ENCODE measurements around the gene PLCB4. TPM values are rescaled to one million over a fixed set of nuclear protein-coding genes. Genes with fewer than 3 reads are reported as not detected.

The PLCB4 gene
- total RNA-seq, 1 experiment from 2014 or later = 12.6 TPM

- TF ChIP-seq, protein P1, sequence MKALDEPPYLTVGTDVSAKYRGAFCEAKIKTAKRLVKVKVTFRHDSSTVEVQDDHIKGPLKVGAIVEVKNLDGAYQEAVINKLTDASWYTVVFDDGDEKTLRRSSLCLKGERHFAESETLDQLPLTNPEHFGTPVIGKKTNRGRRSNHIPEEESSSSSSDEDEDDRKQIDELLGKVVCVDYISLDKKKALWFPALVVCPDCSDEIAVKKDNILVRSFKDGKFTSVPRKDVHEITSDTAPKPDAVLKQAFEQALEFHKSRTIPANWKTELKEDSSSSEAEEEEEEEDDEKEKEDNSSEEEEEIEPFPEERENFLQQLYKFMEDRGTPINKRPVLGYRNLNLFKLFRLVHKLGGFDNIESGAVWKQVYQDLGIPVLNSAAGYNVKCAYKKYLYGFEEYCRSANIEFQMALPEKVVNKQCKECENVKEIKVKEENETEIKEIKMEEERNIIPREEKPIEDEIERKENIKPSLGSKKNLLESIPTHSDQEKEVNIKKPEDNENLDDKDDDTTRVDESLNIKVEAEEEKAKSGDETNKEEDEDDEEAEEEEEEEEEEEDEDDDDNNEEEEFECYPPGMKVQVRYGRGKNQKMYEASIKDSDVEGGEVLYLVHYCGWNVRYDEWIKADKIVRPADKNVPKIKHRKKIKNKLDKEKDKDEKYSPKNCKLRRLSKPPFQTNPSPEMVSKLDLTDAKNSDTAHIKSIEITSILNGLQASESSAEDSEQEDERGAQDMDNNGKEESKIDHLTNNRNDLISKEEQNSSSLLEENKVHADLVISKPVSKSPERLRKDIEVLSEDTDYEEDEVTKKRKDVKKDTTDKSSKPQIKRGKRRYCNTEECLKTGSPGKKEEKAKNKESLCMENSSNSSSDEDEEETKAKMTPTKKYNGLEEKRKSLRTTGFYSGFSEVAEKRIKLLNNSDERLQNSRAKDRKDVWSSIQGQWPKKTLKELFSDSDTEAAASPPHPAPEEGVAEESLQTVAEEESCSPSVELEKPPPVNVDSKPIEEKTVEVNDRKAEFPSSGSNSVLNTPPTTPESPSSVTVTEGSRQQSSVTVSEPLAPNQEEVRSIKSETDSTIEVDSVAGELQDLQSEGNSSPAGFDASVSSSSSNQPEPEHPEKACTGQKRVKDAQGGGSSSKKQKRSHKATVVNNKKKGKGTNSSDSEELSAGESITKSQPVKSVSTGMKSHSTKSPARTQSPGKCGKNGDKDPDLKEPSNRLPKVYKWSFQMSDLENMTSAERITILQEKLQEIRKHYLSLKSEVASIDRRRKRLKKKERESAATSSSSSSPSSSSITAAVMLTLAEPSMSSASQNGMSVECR (CRISPR knock-in tag; IDR thresholded peaks at IDR 0.05; ENCODE audit: borderline replicate concordance) = no peak
Observed at GRCh38 chr20:9142809-9143208, 73.9 kb downstream of the PLCB4 start (continued).

DNA sequence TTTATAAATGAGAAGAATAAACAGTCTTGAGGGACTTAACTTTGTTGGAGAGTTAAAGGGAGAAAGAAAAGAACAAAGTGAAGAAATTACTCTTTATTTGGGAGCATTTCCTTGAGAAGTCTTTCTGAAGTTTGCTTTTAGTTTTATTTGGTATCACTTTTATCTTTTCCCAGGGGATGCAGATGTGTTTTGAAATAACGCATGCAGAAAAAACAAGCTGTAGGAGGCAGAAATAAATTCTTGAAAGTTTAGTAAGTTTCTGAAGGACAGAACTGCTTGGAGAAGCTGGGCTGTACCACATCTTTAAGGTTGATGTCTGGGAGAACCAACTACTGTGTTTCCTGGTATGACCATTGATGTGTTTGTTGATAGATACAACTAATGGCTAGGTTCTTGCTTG is 75.0 kb downstream of the PLCB4 start:
- DNase-seq (ENCODE audit: low spot score) = no peak
- Mint-ChIP-seq H3K27me3 (ENCODE audit: low read depth) (no peaks in the 10 kb centered on the region), H3K9me3 (peaks cover 26% of the 10 kb centered on the region), H3K4me3 (no peak overlapping the region), H3K36me3 (peaks cover 23% of the 10 kb centered on the region), H3K4me1 (peaks cover 18% of the 10 kb centered on the region), H3K27ac (no peak overlapping the region)
- CTCF ChIA-PET = no interaction called here
- no peak for ATAC-seq
- TF ChIP-seq ZNF232 (CRISPR knock-in tag; IDR thresholded peaks at IDR 0.05) = no peak
- POLR2A ChIA-PET = no interaction called here

GRCh38 chr20:9144643-9145042 is 75.8 kb downstream of the PLCB4 start:
- Mint-ChIP-seq H3K27ac (no peak overlapping the region), H3K4me1 (peaks cover 18% of the 10 kb centered on the region), H3K27me3 (ENCODE audit: low read depth) (no peaks in the 10 kb centered on the region), H3K9me3 (peaks cover 21% of the 10 kb centered on the region), H3K36me3 (peaks cover 17% of the 10 kb centered on the region), H3K4me3 (no peak overlapping the region)
- ATAC-seq (no peak), DNase-seq (ENCODE audit: low spot score) (no peak)
- POLR2A ChIA-PET = no interaction called here
- CTCF ChIA-PET = no interaction called here
- no peak for TF ChIP-seq PREB (CRISPR knock-in tag; IDR thresholded peaks at IDR 0.05; ENCODE audit: borderline replicate concordance)
- TF ChIP-seq NFYB (CRISPR knock-in tag; conservative IDR thresholded peaks at IDR 0.05; ENCODE audit: low read depth) = no peak
- TF ChIP-seq JAZF1 (CRISPR knock-in tag; IDR thresholded peaks at IDR 0.05) = no peak
- no peak for TF ChIP-seq NR3C1 (CRISPR knock-in tag; conservative IDR thresholded peaks at IDR 0.05; ENCODE audit: low read depth)
- TF ChIP-seq NR1H2 (CRISPR knock-in tag; IDR thresholded peaks at IDR 0.05) = no peak
- no peak for TF ChIP-seq TEAD4 (CRISPR knock-in tag; IDR thresholded peaks at IDR 0.05)
- TF ChIP-seq SP1 (CRISPR knock-in tag; conservative IDR thresholded peaks at IDR 0.05) = no peak
- TF ChIP-seq CDX4 (CRISPR knock-in tag; IDR thresholded peaks at IDR 0.05; ENCODE audit: borderline replicate concordance) = no peak
- TF ChIP-seq ZNF396 (CRISPR knock-in tag; IDR thresholded peaks at IDR 0.05; ENCODE audit: borderline replicate concordance) = no peak
- TF ChIP-seq ZNF423 (CRISPR knock-in tag; IDR thresholded peaks at IDR 0.05) = no peak
- no peak for TF ChIP-seq CREB1 (CRISPR knock-in tag; IDR thresholded peaks at IDR 0.05)
- no peak for TF ChIP-seq ZNF232 (CRISPR knock-in tag; IDR thresholded peaks at IDR 0.05)
- no peak for TF ChIP-seq ZNF416 (CRISPR knock-in tag; IDR thresholded peaks at IDR 0.05)
- no peak for TF ChIP-seq RELA (CRISPR knock-in tag; IDR thresholded peaks at IDR 0.05; ENCODE audit: borderline replicate concordance)
- TF ChIP-seq FOXK1 (CRISPR knock-in tag; IDR thresholded peaks at IDR 0.05) = no peak
- TF ChIP-seq, protein P1 (CRISPR knock-in tag; IDR thresholded peaks at IDR 0.05; ENCODE audit: borderline replicate concordance) = no peak
- TF ChIP-seq ZSCAN18 (CRISPR knock-in tag; IDR thresholded peaks at IDR 0.05) = no peak
- no peak for TF ChIP-seq SMAD4 (CRISPR knock-in tag; IDR thresholded peaks at IDR 0.05)

All from WTC11 (cell line).